ENCODE data around the gene ZNF790. TPM values are rescaled to one million over a fixed set of nuclear protein-coding genes. Genes with fewer than 3 reads are reported as not detected.
"Not testable (repeated sequence)": the region's sequence is repeated elsewhere in the genome, so short reads cannot be mapped to it uniquely, and the experiment has no call there.

Gene ZNF790
- total RNA-seq, 1 experiment from 2014 or later, result 1.8 TPM

GRCh38 chr19:36805364-36805763 is 32.8 kb downstream of the ZNF790 start:
- H3K27me3 ChIP-seq (ENCODE audit: control insufficient read depth, insufficient read depth, low read length), result no peaks in the 10 kb centered on the region
- DNase-seq, result no peak
- H3K36me3 ChIP-seq (replicated peaks; ENCODE audit: control insufficient read depth, insufficient read depth, low read length), result no peaks in the 10 kb centered on the region
- no peak overlapping the region for H3K4me3 ChIP-seq (ENCODE audit: insufficient read depth, low read depth, low read length)

- Histone ChIP-seq H3K36me3 (replicated peaks; ENCODE audit: control insufficient read depth, insufficient read depth, low read length) (no peaks in the 10 kb centered on the region), H3K4me3 (ENCODE audit: insufficient read depth, low read depth, low read length) (no peak overlapping the region), H3K27me3 (ENCODE audit: control insufficient read depth, insufficient read depth, low read length) (no peaks in the 10 kb centered on the region)
- no peak for DNase-seq
Measured at GRCh38 chr19:36797786-36798108, 40.4 kb downstream of the ZNF790 start.

DNA sequence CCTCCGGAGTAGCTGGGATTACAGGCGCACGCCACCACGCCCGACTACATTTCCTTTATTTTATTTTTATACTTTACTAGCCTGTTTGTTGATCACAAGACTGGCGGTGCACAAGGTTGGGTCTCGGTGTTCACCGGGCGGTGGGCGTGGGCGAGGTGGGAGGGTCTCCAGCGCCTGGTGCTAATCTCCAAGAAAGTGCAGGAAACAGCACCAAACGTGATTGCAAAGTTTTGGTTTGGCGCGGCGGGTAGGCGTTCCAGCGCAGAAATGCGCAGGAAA is 41.5 kb downstream of the ZNF790 start:
- Histone ChIP-seq H3K4me3 (ENCODE audit: insufficient read depth, low read depth, low read length) (no peak overlapping the region), H3K36me3 (replicated peaks; ENCODE audit: control insufficient read depth, insufficient read depth, low read length) (no peaks in the 10 kb centered on the region), H3K27me3 (ENCODE audit: control insufficient read depth, insufficient read depth, low read length) (no peaks in the 10 kb centered on the region)
- DNase-seq, result no peak

- not testable (repeated sequence) for H3K4me3 ChIP-seq (ENCODE audit: insufficient read depth, low read depth, low read length); DNase-seq; H3K27me3 ChIP-seq (ENCODE audit: control insufficient read depth, insufficient read depth, low read length); H3K36me3 ChIP-seq (replicated peaks; ENCODE audit: control insufficient read depth, insufficient read depth, low read length)
Measured at GRCh38 chr19:36791420-36792141, 46.6 kb downstream of the ZNF790 start.

DNA sequence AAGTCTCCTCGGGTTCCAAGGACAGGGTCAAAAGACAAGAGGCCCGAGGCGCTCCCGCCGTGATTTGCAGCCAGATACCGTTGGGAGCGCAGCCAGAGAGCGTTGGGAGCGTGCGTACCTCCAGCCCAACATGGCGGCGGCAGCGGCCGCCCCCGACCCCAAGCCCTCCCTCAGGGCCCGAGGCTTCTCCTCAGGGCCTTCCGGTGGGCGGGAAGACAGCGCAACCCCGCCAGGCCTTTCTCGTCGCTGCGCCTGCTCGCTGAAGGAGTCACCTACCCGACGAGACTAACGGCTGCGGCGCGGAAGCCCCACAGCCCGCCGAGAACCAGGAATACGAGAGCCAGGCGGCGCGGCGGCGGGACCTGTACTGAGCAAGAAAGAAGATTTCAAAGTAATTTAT is 62.4 kb downstream of the ZNF790 start:
- no peak for DNase-seq
- no peak overlapping the region for H3K4me3 ChIP-seq (ENCODE audit: insufficient read depth, low read depth, low read length)
- no peaks in the 10 kb centered on the region for H3K36me3 ChIP-seq (replicated peaks; ENCODE audit: control insufficient read depth, insufficient read depth, low read length)
- no peaks in the 10 kb centered on the region for H3K27me3 ChIP-seq (ENCODE audit: control insufficient read depth, insufficient read depth, low read length)

DNA sequence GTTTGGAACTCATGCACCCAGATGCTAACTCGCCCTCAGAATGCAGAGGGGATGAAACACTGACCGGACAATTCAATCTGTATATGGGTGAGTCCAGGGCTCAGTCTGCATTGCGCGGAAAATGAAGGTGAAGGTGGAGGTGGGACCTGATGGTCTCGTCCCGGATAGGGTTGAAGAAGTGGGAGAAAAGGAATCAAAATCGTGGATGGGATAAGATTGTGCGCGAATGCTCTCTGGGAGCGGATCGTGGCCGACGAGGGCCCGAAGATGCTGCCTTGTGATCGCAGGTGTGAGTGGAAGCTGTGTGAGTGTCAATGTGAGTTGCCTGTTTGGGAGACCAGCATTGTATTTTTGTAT is 65.0 kb downstream of the ZNF790 start:
- Histone ChIP-seq H3K27me3 (ENCODE audit: control insufficient read depth, insufficient read depth, low read length) (no peaks in the 10 kb centered on the region), H3K4me3 (ENCODE audit: insufficient read depth, low read depth, low read length) (peak overlapping the region; percentile 83; the same call in 1 of the 2 replicates), H3K36me3 (replicated peaks; ENCODE audit: control insufficient read depth, insufficient read depth, low read length) (no peaks in the 10 kb centered on the region)
- no peak for DNase-seq

DNA sequence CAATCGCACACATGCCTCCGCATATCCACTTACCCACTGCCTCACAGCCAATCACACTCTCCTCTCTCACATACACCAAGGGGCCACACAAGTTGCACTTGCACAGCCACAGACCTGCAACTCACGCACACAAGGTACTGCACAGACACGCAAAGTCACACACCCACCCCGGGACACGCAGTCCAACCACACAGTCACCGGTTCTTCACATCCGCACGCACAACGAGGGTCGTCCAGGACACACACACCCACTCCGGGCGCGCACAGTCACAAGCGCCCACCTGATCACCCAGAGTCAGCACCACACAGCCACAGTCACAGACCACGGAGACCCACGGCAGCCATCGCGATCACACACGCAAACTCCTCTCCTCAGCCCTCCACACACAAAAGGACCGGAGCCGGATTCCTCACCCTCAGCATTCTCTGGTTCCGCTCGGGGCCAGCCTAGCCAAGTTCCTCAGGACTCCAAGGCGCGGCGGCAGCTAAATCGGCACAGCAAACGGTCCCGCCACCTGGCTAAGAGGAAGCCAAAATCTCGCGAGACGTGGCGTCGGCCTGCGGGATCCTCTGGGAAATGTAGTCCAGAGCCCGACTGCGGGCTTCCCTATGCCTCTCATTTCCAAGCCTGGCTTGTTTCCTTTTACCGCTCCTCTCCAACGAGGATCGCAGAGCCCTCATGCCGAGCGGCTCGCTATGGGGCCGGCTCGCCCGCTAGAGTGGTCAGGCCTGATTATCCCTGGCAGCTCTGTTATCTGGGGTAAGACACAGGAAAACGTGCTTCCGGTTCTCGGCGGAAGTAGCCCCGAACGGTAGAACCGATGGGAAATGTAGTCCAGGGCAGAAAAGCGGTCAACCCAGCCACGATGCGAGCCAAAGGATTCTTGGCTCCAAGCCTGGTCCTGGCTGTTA is 65.6 kb downstream of the ZNF790 start, which contains the start of gene ZNF850:
ZNF850 (minus strand) TSS at position 497 of the 912 bp plus-strand sequence. CDS start 10,201 bp downstream, outside the sequence.
- DNase-seq, result peak; percentile 91

GRCh38 chr19:36771261-36772231 is 66.6 kb downstream of the ZNF790 start:
- peak overlapping the region; percentile 83 for H3K4me3 ChIP-seq (ENCODE audit: insufficient read depth, low read depth, low read length)
- no peaks in the 10 kb centered on the region for H3K27me3 ChIP-seq (ENCODE audit: control insufficient read depth, insufficient read depth, low read length)
- no peaks in the 10 kb centered on the region for H3K36me3 ChIP-seq (replicated peaks; ENCODE audit: control insufficient read depth, insufficient read depth, low read length)
- DNase-seq, result peak; percentile 26

More for the DNA sequence above, 65.6 kb downstream of the ZNF790 start, which contains the start of gene ZNF850:
- H3K36me3 ChIP-seq (replicated peaks; ENCODE audit: control insufficient read depth, insufficient read depth, low read length), result no peaks in the 10 kb centered on the region
- peak within 1 kb of the TSS; percentile 83 for H3K4me3 ChIP-seq (ENCODE audit: insufficient read depth, low read depth, low read length)
- no peaks in the 10 kb centered on the region for H3K27me3 ChIP-seq (ENCODE audit: control insufficient read depth, insufficient read depth, low read length)

Other genes starting within 250 kb of the ZNF790 start
- gene ZNF382, start 233.1 kb downstream of the ZNF790 start, total RNA-seq (2014; rRNA removed; shearing (Covaris generic)), result 6.2 and 14.1 TPM in 2 replicates
- gene ZNF461, start 171.6 kb downstream of the ZNF790 start, total RNA-seq (2014; rRNA removed; shearing (Covaris generic)), result 5.3 and 5.9 TPM in 2 replicates
- gene ZNF567, start 150.8 kb downstream of the ZNF790 start, total RNA-seq (2014; rRNA removed; shearing (Covaris generic)), result 5.5 and 12.3 TPM in 2 replicates
- gene ZNF850, start 65.6 kb downstream of the ZNF790 start, total RNA-seq (2014; rRNA removed; shearing (Covaris generic)), result 6.1 and 8.9 TPM in 2 replicates
- gene ZNF345, start 12.5 kb upstream of the ZNF790 start, total RNA-seq (2014; rRNA removed; shearing (Covaris generic)), result 3.0 and 3.3 TPM in 2 replicates
- gene ZNF829, start 77.9 kb upstream of the ZNF790 start, total RNA-seq (2014; rRNA removed; shearing (Covaris generic)), result not detected in 2 replicates
- gene ZNF568, start 77.9 kb upstream of the ZNF790 start, total RNA-seq (2014; rRNA removed; shearing (Covaris generic)), result 0.24 and 0.70 TPM in 2 replicates
- gene ZNF420, start 240.0 kb upstream of the ZNF790 start, total RNA-seq (2014; rRNA removed; shearing (Covaris generic)), result 5.0 and 10.7 TPM in 2 replicates

Measured in H7 (cell line).